Iris pigment epithelial cell (primary cell): ENCODE results near the gene SERBP1.
"Not testable (repeated sequence)": the region's sequence is repeated elsewhere in the genome, so short reads cannot be mapped to it uniquely, and the experiment has no call there.

ENCODE experiments used
- DNase-seq: peaks from one replicate; pipeline ENCODE4 v3.0.0-alpha.2; 2011; ENCODE audit warnings: low read depth

Gene SERBP1

DNA sequence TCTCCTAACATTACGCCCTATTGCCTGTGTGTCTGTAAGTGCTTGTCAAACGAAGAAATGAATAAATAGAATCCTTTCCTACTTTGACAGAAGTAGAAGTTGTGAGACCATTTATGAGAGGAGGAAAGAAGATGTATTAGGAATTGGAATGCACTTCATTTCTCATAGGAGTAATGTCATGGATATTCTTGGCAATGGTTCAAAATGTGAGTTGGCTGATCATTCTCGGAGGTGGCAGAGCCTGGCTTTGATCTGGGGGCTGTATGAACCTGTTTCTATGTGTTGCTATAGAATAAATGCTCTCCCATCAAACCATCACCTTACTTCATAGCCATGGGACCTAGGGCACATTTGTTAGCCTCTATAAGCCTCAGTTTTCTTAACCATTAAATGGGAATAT is 10.1 kb upstream of the SERBP1 start:
- DNase-seq: no peak

DNA sequence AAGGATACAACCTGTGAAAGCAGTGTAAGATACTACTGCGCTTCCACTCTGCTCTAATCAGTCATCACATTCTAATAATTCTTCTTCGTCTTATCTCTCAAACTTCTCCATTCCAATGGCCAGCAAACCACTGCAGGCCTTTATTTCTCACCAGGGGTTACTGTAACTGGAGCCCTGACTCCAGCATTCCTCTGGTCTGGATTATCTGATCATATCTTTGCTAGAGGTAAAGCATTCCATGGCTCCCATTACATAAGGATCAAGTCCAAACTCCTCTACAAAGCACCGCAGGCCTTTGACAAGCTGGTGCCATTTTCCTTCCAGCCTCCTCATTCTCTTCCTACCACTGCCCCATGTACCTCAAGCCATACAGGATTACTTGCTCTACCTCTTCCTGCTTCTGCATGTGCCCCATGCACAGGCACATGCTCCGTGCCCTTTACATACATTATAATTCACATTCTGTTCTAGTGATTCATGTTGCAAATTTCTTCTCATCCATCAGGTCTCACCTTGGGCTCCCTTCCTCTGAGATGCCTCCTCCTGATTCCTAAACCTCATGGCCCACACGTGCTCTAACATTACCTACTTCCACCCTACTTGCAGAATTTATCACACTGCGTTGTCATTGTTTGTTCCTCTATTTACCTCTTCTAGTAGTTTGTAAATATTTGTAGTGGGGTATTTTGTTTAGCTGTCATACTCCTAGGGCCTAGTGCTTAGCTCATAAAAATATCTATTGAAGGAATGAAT is 9.3 kb upstream of the SERBP1 start:
- DNase-seq: peak; percentile 54

DNA sequence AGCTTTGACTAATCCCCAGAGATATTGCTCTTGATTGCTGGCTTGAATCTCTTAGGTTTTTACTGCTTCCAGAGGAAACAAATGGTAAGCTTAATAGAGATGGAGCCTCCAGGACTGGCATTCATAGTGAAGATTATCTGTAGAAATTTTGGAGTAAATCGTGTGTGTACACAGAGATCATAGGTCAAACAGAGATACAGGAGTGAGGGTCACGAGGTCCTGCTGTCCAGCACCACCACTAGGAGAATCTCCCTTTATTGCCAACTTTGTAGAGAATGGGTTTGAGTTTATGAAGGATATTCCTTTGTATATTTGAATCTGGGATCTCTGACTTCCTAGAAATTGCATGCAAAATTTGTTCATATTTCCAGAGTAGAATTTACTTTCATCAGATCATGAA is 7.8 kb upstream of the SERBP1 start:
- no peak for DNase-seq

DNA sequence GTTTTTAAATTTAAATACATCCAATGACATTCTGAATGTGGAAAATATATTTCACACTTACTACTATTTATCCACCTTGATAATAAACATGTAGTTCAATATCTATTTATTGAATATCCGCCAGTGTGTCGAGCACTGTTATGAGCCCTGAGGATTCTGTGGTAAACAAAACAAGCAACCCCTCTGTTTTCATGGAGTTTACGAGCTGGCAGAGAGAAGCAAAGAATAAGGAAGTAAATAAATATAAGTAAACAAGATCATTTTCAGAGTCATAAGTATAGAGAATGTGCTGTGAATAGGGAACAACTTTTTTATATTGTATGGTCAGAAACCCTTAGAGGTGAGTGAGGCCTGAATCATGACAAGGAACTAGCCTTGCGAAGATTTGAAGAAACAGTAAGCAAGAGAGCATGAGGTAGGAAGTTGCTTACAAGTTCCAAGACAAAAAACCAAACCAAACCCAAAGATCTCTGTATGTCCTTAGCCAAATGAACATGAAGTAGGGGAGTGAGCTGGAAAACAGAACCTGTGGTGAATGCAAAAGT is 6.4 kb upstream of the SERBP1 start:
- DNase-seq: no peak

DNA sequence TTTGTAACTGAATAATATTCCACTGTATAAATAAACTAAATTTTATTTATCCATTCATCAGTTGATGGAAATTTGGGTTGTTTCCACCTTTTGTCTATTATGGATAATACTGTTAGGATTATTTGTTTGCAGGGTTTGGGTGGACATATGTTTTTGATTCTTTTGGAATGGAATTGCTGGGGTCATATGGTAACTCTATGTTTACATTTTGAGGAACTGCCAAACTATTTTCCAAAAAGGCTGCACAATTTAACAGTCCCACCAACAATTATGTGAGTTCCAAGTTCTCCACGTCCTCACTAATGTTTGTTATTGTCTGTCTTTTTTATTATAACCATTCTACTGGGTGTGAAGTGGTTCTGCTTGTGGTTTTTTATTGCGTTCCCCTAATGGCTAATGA is 4.3 kb upstream of the SERBP1 start:
- DNase-seq: no peak

DNA sequence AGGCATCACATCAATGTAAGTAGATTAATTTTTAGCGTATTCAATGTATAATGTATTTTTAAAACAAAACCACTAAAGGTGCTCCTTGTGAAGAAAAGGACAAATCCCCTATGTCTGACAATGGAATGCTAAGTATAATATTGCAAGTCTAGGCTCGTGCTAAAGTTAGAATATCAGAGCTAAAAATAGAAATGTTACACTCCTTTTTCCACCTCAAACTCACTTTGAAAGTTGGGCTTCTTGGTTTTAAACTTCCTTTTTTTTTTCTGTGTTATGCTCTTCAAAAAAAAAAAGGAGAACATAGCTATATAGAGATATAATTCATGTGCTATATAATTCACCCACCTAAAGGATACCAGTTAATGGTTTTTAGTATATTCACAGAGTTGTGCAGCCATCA is 3.6 kb upstream of the SERBP1 start:
- DNase-seq: no peak

DNA sequence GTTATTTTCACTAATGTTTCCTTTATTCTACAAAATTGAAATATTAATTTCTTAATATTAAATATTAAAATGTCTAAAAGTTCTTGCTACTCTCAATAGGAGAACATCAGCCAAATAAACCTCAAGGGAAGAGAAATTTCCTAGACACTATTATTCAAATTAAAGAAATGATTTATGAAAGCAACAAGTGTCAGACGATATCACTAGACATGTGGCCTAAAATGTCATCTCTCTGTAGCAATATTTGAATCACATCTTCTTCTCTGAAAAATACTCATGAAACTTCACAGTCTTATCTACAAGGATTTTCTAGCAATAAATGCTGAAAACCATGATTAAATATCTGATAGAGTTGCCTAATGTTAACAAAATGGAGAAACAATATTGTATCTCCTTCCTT is 2.5 kb upstream of the SERBP1 start:
- DNase-seq: no peak

DNA sequence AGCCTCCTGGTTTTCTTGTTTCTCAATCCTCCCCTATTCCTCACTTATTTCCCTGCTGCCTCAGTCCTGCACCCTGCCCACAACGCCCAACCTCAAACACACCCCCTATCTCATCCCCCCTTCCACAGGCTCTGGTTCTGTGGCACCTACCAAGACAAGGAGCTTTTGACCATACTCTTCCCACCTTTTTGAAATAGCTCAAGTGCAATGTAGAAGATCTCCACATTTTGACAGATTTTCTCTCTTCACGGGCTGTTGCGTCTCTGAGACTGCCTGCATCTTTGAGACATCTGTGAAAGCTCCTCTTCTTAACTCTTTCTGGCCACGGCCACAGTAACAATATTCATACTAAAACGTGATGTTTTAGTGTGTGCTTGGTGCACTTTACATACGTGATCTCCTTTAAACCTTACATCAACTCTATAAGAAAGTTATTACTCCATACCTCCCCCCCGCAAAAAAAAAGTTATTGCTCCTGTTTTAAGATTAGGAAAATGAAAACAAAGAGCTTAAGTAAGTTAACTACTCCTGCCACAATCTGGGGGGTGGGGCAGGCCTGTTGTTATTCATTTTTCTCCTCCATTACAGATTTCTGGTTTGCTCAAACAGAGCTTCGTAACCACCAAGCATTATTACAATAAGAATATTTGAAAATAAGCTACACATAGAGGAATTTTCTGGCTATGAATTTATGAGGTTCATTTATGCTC is 1.8 kb upstream of the SERBP1 start:
- no peak for DNase-seq

DNA sequence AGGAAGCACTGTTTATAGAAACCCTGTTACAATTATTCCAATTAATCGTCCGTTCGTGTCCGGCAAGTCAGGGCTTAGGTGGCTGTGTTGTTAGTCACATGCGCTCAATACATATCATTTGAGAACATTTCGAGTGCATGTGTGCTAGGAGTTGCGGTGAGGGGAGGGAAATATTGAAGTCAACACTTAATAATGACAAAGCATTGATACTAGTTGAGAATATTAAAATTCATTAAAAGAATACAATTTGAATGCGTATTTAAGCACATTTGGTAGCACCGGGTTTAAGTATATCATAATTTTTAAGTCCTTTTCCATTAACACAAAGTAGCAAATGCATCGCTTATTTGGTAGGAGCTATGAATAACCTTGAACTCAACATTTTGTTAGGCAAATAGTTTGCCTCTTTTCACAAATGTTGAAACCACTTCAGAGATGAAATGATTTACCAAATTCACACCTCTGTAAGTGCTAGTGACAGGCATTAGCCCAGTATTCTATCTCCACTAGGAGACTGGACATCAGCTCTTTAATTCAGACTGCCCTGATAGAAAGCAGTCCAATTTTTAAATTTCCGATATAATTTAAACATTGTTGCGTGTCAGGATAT is 1.1 kb upstream of the SERBP1 start:
- DNase-seq: no peak

DNA sequence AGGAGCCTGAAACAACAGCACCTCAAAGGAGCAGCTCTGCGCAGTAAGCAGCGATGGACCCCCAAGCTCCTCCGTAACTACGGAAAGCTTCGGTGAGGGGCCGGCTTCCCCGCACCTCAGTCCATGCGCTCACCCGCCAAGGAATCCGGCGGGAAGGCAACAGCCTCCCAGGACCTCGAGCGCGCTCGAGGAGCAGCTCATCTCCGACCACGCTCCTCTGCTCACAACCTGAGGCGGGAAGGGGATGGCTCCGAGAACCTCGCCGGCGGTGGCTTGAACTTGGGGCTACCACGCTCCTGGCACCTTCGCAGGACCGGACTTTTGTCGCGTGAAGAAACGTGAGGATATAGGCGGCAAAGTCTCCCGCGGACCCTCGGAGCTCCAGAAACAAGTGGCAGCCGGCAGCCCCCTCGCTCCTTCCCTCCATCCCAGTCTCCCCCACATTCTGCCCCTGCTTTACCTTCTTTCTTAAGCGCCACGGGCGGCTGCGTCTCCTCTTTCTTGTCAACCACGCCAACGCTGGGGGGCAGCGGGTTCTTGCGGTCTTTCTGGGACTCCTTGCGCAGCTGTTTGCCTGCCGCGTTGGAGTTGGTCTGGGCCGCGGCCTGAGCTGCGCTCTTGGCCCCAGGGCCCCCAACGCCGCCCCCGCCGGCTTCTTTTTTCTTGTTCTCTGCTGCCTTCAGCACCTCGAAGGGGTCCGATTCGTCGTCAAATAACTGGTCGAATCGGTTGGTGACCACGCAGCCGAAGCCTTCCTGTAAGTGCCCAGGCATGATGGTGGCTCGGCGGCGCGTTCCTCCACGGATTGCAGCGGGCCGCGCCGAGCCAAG is 459 bp downstream of the SERBP1 start:
- peak; percentile 23 for DNase-seq

DNA sequence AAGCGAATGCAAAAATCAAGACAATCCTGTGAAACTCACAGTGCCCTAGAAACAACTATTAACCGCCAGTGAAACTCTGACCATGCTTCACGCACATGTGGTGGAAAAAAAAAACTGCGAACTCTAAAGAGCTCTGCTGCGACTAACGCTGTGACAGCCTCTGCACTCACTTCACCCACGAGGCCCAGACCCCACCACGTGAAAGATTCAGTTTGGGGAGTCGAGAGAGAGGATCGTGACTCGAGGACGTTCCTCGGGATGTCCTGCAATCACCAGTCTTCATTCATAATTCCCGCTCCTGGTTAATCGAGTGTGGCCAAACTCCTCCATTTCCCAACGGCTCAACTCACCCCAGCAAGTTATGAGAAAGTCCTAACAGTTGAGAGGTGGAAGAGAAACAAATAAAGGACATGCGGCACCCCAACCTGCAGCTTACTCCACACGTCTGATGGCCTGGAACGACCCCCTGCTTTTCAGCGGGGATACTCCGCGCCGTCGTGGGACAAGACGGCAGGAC is 1.1 kb downstream of the SERBP1 start:
- DNase-seq: peak; percentile 21

DNA sequence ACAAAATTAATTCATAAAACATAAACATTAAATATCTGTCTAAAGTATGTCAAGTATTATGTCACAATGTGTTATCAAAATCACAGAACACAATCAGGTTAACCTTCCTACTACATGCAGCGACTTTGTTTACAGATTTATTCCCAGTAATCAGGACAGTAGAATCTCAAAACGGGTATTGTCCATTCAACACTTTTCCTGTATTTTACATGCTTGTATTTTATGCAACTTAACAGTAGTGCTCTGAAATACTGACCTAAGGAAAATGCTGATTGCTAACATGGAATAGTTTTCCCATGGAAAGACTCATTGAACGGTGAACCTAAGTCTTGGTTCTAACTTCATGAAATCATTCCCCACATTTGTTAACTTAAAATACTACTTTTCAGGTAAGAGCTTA is 2.3 kb downstream of the SERBP1 start:
- no peak for DNase-seq

DNA sequence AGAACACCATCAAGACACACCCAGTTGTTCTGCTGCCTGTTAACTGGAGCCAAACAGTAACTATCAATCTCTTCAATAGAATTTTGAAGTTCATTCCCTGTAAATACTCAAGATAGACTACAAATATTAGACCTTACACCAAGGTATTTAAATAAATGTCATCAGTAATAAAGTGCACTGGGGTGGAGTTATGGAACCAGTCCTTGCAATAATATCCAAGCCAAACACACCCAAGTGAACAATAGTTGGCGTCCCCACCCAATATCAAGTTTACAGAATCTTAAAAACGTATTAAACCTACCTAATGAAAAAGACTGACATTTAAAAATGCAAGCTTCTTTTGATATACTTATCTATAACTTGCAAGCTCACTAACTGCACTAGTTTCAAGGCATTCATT is 2.7 kb downstream of the SERBP1 start:
- no peak for DNase-seq

DNA sequence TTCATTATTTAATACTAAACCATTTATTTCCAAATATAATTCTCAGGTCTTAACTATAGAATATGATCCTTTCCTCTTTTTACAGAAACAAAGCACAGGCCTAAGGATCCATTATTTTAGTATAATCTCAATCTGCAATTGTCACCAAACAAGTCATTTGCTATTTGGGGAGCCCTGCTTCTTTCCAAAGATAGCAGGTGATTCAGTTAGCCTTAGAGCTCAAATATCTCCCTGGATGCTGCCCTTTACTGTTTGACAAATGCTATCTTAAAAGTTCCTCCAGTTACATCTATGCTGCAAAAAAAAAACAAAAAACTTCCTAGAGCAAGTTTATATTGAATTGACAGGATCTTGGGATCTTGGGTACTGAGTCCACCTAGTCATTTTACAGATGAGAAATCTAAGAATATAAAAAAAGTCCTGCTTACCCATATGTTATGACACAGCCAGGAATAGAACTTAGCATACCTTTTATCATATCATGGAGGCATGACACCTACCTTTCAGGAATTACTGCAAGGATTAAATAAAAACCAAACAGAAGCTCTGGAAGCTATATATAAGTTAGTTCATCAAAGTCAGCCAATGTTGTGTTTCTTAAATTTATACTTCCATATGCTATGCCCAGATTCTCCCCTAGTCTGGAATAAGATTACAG is 9.2 kb downstream of the SERBP1 start:
- DNase-seq: no peak

DNA sequence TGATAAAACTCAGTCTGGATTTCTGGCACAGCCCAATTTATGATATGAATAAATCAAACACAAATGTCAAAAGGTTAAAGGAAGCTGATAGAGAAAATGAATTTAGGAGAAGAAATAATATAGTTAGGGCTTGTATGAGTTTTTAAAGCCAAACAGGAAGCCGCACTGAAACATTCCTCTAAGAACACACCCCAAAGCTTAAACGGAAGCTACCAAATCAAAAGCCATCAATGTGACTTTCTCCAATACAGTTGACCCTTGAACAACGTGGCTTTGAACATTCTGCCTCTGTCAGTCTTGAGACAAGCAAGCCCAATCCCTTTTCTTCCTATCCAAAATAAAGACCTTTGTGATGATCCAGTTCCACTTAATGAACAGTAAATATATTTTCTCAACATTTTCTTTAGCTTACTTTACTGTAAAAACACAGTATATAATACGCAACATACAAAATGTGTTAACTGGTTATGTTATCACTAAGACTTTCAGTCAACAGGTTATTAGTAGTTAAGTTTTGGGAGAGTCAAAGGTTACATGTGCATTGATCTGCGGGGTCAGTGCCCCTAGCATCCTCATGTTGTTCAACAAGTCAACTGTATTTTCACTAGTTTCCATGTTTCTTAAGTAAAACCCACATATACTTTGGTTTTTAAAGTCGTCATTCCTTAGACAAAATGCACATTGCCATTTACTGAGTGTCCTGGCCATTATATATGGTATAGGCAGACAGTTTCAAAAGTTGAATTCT is 11.2 kb downstream of the SERBP1 start:
- DNase-seq: no peak

DNA sequence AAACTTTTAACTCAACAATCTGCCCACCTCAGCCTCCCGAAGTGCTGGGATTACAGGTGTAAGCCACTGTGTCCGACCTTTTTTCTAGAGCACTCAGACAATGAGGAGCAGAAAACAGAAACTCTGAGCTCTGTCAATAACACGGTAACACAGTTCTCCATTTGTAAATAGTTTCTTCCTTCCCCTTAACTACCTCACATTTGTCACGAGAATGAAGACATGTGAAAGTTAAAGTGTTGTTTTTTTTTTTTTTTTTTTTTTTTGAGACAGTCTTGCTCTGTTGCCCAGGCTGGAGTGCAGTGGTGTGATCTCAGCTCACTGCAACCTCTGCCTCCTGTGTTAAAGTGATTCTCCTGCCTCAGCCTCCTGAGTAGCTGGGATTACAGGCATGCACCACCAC is 12.5 kb downstream of the SERBP1 start:
- DNase-seq: not testable (repeated sequence)

DNA sequence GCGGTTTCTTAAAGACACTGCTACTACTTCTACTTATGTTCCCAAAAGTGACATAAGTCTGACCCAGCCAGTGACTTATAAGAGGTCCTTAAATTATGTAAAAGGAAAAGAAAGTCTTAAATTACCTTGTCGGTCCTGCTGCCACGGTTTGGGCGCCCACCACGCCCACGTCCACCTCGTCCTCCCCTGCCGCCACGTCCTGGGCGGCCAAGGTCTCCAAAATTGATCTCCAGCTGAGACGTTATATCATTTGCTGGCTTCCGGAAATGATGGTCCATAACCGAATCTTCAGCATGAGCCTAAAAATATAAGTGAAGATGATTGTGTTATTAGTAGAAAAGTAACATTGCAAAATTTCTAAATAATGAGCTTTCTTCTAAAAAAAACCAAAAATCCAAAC is 15.2 kb downstream of the SERBP1 start:
- no peak for DNase-seq

DNA sequence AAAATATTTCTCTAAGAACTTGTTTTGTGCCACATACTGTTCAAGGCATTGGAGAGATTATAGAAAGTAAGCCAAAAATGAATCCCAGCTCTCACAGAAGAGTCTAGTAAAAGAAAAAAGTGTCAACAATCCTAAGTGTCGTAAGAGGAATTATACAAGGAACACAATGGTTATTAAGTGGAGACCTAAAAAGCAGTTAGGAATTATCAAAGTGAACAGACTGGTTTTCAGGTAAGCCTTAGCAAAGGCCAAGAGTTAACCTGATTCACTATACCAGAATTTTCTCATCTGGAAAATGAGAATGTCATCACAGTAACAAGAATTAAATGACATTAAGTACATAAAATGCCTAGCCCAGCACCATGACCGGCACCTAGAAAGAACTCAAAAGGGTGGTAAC is 15.6 kb downstream of the SERBP1 start:
- no peak for DNase-seq

DNA sequence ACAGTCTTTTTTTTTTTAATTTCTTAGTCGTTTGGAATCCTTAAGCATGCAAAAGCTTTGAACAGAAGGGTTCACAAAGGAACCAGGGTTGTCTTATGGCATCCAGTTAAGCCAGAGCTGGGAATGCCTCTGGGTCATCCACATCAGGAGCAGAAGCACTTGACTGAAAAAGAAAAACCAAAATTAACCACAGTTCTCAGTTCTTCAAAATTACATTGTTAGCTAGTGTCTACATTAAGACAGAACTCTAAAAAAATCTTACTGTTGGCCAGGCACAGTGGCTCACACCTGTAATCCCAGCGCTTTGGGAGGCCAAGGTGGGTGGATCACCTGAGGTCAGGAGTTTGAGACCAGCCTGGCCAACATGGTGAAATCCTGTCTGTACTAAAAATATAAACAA is 17.1 kb downstream of the SERBP1 start:
- not testable (repeated sequence) for DNase-seq

DNA sequence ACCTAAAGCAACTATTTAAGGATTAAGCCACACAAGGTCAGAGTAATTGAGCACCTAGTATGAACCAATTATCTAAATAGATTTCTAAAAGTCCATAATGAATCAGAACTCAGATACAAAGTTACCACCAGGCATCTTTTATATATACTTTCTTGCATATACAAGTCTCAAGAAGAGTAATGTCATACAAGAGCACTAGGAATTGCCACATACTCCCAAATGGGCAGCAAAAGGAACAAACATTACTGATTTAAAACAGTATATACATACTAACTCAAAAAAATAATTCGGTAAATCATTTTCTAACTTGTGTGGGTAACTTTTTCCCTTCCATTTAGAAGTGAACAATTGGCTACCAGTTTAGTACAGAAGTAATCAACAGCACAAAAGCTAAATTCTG is 22.1 kb downstream of the SERBP1 start:
- DNase-seq: no peak

DNA sequence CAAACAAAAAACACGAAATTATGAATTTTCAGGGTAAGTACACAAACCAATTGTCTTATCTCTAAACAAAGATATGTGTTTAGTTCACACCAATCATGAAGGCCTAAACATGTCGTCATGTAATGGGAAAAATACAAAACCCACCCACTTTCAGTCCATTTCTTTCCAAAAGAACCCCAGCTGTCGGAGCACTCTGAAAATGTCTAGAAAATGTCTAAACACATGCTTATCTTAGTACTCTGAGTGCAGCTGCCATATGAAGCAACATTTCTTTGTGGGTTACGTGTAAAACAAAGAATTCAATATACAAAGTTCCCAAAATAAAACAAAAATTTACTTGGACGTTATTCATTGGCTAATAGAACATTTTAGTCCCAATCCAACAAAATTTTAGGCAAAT is 22.7 kb downstream of the SERBP1 start:
- DNase-seq: peak; percentile 26
